ENCODE measurements around the gene GLYATL3.
"Not testable (repeated sequence)": the region's sequence is repeated elsewhere in the genome, so short reads cannot be mapped to it uniquely, and the experiment has no call there.

Gene GLYATL3

DNA sequence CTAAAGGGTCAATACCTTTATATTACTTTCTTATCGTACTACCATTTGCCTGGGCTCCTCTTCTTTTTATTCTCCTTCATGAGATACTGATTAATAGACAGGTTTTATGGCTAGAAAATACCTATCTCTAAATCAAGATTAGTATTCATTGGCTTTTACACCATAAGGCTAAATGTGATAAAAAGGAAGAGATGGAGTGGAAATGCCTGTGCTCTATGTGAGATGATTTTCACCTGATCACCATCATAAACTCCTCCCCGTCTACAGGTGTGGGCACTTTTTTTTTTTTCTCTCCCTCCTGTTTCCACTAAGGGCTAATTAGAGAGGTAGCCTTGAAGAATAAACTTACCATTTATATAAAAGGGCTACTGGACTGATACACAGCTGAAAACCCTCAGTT, at the start of gene GLYATL3:
GLYATL3 (plus strand) TSS at position 301 of the 400 bp plus-strand sequence. CDS start 12,068 bp downstream, outside the sequence.
- DNase-seq (ENCODE audit: low spot score), result no peak
- no peak for FAIRE-seq

- DNase-seq (ENCODE audit: low spot score), result no peak
- FAIRE-seq, result peak; percentile 18
Measured at GRCh38 chr6:49453221-49453620, 46.5 kb upstream of the GLYATL3 start.

GRCh38 chr6:49454787-49455709, 44.7 kb upstream of the GLYATL3 start:
- no peak for FAIRE-seq

DNA sequence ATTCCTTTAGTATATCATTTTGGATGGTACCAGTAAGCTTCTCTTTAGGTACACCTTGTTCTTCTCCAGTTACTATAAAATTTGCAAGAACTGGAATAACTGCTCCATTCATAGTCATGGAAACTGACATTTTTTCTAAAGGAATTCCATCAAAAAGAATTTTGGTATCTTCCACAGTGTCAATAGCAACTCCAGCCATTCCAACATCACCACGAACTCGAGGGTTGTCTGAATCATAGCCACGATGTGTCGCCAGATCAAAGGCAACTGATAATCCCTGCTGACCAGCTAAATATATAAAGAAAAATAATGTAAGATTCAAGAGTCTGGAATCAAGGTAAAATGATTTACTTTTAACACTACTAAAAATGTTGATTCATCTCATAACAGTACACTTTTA, 42.0 kb upstream of the GLYATL3 start:
- DNase-seq (ENCODE audit: low spot score) (no peak), FAIRE-seq (no peak)

More at GRCh38 chr6:49454787-49455709, 44.7 kb upstream of the GLYATL3 start:
- DNase-seq (ENCODE audit: low spot score), result no peak

DNA sequence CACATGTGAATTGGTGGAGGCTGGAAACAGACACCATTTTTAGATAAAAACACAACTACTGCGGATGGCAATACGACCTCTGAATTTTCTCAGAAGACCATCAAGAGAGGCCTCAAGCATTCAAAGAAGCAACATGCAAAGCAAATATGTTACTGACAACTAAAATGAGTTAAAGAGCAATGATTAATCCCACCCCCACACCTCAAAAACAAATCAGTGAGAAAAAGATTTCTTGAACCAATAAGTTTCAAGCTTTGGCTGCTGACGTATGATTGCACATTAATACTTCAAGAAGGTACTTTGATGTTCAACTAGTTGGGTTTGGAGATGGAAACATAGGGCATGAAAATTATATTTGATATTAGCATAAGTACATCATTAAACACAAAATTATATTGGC, 37.7 kb upstream of the GLYATL3 start:
- no peak for DNase-seq (ENCODE audit: low spot score)
- no peak for FAIRE-seq

- no peak for FAIRE-seq
Measured at GRCh38 chr6:49462599-49462926, 37.2 kb upstream of the GLYATL3 start.

GRCh38 chr6:49462927-49463611, 36.7 kb upstream of the GLYATL3 start, which contains the start of the genes CENPQ and MMUT:
TSS of gene CENPQ (plus strand) at chr6:49463370. CDS start at chr6:49470177, 6,807 bp downstream.
TSS of gene MMUT (minus strand) at chr6:49463253. CDS start at chr6:49459466, 3,787 bp downstream.
- FAIRE-seq (peak; percentile 67), DNase-seq (ENCODE audit: low spot score) (peak; percentile 81)

More at GRCh38 chr6:49462599-49462926, 37.2 kb upstream of the GLYATL3 start:
- no peak for DNase-seq (ENCODE audit: low spot score)

DNA sequence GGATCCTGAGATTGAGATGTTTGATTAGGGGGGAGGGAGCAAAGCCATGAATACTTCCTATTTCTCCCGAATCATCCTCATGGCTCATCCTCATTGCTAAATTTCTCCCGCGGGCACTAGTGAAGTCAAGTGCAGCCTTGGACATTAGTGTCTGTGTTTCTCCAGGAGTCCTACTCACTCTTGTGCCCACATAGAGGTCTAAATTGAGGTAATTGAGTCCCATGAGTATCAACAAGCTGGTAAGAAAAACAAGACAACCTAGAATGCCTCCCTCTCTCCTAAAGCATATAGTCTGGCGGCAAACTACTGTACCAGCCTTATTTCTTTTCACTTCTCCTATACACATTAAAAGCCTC, 36.1 kb upstream of the GLYATL3 start:
- DNase-seq (ENCODE audit: low spot score) (no peak), FAIRE-seq (no peak)

- DNase-seq (ENCODE audit: low spot score), result no peak
- no peak for FAIRE-seq
Measured at GRCh38 chr6:49464691-49465090, 35.0 kb upstream of the GLYATL3 start.

DNA sequence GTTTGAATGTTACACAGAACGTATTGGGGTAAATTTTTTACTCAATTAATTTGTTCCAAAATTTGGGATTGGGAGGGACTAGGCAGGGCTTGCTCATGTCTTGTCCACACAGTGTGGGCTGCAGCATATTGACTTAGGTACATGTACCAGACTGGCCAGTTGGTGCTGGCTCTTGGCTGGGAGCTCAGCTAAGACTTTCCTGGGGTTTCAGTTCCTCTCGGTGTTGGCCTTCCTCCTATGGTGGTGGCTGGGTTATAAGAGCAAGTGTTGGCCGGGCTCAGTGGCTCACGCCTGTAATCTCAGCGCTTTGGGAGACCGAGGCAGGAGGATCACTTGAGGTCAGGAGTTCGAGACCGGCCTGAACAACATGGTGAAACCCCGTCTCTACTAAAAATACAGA, 31.7 kb upstream of the GLYATL3 start:
- DNase-seq (ENCODE audit: low spot score), result no peak
- FAIRE-seq, result no peak

DNA sequence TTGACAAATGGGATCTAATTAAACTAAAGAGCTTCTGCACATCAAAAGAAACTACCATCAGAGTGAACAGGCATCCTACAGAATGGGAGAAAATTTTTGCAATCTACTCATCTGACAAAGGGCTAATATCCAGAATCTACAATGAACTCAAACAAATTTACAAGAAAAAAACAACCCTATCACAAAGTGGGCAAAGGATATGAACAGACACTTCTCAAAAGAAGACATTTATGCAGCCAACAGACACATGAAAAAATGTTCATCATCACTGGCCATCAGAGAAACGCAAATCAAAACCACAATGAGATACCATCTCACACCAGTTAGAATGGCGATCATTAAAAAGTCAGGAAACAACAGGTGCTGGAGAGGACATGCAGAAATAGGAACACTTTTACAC, 23.2 kb upstream of the GLYATL3 start:
- not testable (repeated sequence) for DNase-seq (ENCODE audit: low spot score); FAIRE-seq

DNA sequence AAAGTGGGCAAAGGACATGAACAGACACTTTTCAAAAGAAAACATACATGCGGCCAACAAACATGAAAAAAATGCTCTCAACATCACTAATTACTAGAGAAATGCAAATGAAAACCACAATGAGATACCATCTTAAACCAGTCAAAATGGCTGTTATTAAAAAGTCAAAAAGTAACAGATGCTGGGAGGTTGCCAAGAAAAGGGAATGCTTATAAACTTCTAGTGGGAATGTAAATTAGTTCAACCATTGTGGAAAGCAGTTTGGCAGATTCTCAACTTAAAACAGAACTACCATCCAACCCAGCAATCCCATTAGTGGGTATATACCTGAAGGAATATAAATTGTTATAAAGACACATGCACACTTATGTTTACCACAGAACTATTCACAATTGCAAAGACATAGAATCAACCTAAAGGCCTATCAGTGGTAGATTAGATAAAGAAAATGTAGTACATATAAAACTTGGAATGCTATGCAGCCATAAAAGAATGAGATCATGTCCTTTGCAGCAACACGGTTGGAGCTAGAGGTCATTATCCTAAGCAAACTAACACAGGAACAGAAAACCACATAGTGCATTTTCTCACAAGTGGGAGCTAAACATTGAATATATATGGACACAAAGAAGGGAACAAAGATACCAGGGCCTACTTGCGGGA, 20.3 kb upstream of the GLYATL3 start:
- no peak for FAIRE-seq
- no peak for DNase-seq (ENCODE audit: low spot score)

- FAIRE-seq; DNase-seq (ENCODE audit: low spot score): not testable (repeated sequence)
Measured at GRCh38 chr6:49481846-49482245, 17.9 kb upstream of the GLYATL3 start.

- DNase-seq (ENCODE audit: low spot score); FAIRE-seq: not testable (repeated sequence)
Measured at GRCh38 chr6:49483380-49483779, 16.3 kb upstream of the GLYATL3 start.

- DNase-seq (ENCODE audit: low spot score) (no peak), FAIRE-seq (no peak)
Measured at GRCh38 chr6:49490633-49491032, 9.1 kb upstream of the GLYATL3 start.

- DNase-seq (ENCODE audit: low spot score) (no peak), FAIRE-seq (no peak)
Measured at GRCh38 chr6:49497304-49497703, 2.4 kb upstream of the GLYATL3 start.

GRCh38 chr6:49499126-49499525, 597 bp upstream of the GLYATL3 start:
- FAIRE-seq (no peak), DNase-seq (ENCODE audit: low spot score) (no peak)

DNA sequence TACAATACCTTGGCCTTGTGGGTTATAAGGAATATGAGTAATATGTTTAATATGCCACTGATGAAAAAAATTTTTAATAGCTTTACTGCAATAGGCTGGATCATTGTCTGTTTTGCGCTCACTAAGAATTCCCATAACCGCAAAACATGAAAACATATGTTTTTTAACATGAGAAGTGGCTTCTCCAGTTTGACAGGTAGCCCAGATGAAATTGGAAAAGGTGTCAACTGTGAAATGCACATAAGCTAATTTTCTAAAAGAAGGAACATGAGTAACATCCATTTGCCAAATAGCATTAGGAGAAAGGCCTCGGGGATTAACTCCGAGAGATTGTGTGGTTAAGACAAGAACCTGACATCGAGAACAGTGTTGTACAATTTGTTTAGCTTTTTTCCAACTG, 4.9 kb downstream of the GLYATL3 start:
- no peak for DNase-seq (ENCODE audit: low spot score)
- no peak for FAIRE-seq

DNA sequence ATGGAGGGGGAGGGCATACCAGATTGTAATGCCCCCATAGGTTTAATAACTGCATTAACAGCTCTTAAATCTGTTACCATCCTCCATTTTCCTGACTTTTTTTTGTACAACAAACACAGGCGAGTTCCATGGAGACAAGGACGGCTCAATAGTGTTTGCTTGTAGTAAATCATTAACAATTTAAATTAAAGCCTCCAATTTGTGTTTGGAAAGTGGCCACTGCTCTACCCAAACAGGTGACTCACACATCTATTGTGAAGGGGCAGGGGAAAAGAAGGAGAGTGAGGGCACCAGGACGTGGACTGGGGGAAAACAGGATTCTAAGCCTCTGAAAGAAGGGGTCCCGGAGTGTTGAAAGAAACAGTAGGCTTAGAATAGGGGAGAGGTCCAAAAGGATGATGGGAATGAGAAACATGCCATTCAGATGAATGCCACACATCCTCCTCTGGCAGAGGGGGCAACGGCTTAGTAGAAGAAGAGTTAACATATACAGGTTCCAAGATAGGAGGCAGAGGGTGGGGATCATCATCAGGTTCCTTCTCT, 6.9 kb downstream of the GLYATL3 start:
- no peak for FAIRE-seq
- DNase-seq (ENCODE audit: low spot score), result no peak

- no peak for FAIRE-seq
- DNase-seq (ENCODE audit: low spot score), result no peak
Measured at GRCh38 chr6:49509342-49509741, 9.6 kb downstream of the GLYATL3 start.

DNA sequence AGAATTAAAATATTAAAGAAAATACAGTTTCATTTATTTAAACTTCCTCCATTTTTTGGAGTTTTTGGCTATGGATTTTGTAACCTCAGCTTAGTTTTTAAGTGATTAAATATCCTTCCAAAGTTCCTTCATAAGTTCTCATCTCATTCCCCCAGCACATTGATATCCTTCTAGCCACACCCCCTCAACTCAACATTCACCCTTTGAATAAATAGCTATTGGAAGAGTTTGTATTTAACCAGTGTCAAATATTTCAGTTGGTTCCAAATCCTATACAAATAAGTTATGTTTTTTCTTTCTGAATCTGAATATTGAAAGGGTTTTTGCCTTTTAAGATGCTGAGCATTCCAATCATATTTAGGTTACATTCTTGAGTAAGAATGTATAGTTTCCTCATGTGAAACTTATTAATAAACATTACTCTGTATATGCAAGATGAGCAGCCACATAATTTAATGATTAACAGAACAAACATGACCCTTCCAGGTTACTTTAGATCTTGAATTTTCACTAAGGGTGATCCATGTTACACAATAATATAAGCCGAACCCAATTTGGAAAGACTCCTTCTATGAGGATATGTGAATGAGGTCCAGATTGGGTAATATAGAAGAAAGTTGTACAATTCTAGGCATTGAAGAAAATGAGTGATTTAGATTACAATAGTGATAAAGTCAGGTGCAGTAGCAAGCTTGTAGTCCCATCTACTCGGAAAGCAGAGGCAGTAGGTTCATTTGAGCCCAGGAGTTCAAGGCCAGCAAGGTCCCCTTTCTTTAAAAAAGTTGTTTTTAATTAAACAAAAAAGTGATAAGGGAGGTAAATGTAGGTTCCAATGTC, 13.6 kb downstream of the GLYATL3 start:
- FAIRE-seq, result no peak
- DNase-seq (ENCODE audit: low spot score), result no peak
